NOMO-1 treated with dmso at 0.1 percent for 144 hours (cell line): ENCODE results near the gene POU4F3.
"Not testable (repeated sequence)": the region's sequence is repeated elsewhere in the genome, so short reads cannot be mapped to it uniquely, and the experiment has no call there.

Source experiments
- DNase-seq: peaks from one replicate; lab custom pipeline; 2025; ENCODE audit not compliant: unreplicated experiment; lab: John Stamatoyannopoulos, UW

POU4F3 gene

DNA sequence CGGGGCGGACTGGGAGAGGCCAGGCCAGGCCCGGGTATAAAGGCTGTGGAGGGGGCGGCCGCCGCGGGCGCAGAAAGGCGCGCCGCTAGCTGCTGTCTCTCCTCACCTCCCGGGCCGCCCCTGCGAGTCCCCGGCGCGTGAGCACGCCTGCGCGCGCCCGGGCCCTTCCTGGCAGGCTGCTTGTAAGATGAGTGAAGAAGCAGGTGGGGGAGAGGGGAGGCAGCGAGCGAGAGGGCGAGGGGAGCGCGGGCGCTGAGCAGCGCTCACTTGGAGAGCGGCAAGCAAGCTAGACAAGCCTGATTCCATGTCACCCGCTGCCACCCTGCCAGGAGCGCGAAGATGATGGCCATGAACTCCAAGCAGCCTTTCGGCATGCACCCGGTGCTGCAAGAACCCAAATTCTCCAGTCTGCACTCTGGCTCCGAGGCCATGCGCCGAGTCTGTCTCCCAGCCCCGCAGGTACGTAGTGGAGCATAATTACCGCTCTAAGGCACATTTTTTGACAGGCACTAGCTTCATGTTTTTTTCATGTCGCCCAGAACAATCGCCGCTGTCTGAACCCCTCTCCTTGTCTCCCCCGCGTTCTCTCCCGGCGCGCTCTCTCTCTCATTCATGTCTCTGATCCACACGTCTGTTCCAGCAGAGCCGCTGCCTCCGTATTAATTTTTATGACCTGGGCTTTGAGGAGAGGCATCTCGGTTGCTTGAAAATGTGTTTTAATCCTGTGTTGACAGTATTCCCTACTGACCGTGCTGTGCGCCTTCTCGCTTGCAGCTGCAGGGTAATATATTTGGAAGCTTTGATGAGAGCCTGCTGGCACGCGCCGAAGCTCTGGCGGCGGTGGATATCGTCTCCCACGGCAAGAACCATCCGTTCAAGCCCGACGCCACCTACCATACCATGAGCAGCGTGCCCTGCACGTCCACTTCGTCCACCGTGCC lies at the start of gene POU4F3:
Gene POU4F3 (plus strand): TSS at position 66 of the 941 bp plus-strand sequence. CDS start 274 bp downstream, at position 340.
- no peak for DNase-seq

GRCh38 chr5:146290318-146290717 lies 48.3 kb upstream of the POU4F3 start:
- DNase-seq, result no peak

DNA sequence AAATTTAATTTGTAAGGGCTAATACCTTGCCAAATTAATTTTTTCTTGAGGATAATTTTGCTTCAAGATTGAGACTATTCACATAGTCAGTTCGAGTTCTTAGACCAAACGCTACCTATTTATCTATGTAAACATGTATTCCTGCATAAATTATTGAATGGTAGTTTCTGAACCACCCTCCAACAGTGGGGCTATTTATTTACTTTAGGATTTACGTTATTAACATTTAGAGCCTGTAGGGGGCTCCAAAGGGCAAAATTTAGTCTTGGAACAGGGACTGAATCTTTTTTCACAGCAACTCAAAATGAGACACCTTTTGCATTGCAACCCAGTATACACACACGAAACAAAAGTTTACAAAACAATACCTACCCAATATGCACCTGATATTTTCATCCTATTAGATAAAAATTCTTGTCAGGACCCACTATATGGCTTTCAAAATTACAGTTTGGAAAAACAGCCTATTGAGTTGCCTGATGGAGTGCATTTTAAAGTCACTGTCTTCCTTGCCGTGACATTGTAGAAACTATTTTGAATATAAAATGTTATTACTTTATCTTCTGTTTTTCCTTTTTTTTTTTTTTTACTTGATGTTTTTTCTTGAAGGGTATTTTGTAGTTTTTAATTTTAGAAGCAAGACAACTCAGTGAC lies 47.1 kb upstream of the POU4F3 start:
- DNase-seq, result peak; percentile 3

- no peak for DNase-seq
These were observed 42.4 kb upstream of the POU4F3 start for GRCh38 chr5:146296245-146296644.

- DNase-seq, result not testable (repeated sequence)
These were observed 39.7 kb upstream of the POU4F3 start for GRCh38 chr5:146298920-146299319.

- no peak for DNase-seq
These were observed 37.0 kb upstream of the POU4F3 start for GRCh38 chr5:146301626-146302025.

DNA sequence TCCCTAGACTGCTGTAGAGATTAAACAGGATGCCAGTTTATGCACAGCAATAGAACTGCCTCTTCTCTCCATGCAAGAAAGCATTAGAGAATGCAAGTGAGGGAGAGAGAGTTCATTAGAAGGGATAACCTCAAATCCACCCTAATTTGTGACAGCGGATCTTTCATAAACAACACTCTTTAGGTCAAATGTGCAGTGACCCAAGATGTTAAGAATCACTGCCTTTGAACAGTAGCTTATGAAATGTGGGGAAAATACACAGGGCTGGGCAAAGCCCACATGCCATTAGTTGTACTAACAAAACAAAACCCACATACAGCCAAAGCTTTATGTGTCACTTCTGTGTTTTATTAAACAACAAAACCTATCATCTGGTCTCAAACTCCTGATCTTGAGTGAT lies 36.2 kb upstream of the POU4F3 start:
- no peak for DNase-seq

DNA sequence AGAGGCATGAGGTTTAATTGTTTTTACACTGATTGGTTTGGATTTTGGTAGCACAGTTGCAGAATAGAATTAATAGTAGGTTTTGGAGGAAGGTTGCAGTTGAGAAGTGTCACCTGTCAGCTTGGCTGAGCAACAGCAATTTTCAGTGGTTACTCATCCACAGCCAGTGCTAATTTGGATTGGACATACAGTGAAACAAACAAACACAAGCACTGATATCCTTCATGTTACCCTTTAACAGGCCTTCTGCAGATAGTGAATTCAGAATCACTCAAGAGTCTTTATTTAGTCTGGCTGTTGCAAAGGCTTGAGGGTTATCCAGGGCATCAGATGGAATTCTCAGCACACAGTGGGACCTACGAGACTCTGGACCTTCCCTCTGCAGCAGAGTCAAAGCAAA lies 31.8 kb upstream of the POU4F3 start:
- DNase-seq, result no peak

DNA sequence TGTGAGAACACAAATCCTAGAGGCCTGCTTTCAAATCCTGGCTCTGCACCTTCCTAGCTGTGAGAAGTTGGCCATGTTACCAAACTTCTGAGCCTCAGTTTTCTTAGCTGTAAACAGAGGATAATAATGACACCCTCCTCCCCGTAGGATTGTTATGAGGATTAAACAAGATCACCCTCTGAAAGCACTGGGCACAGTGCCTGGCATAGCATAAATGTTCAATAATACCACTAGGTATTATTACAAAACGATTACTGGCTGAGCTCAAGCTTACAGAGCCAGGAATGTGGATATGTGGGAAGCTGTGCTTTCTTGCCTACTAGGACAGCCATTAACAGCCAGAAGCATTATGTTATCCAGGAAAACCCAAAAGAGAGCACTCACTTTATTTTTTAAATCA lies 30.8 kb upstream of the POU4F3 start:
- no peak for DNase-seq

DNA sequence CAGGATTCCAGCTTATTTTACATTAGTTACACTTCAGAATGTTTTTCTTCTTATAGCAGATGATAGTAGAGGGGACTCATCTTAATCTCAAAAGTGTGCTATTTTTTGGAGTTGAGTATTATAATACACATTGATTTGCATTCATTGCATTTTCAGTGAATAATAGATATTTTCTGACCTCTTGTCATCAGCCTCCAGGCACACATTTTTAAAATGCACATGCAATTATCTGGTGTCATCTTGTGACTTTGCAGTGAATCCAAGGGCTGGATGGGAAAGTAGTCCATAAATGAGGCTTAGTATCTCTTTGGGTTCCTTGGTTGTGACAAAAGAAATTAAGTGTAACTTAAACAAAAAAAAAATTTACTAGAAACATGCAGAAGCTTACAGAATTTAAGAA lies 28.1 kb upstream of the POU4F3 start:
- no peak for DNase-seq

DNA sequence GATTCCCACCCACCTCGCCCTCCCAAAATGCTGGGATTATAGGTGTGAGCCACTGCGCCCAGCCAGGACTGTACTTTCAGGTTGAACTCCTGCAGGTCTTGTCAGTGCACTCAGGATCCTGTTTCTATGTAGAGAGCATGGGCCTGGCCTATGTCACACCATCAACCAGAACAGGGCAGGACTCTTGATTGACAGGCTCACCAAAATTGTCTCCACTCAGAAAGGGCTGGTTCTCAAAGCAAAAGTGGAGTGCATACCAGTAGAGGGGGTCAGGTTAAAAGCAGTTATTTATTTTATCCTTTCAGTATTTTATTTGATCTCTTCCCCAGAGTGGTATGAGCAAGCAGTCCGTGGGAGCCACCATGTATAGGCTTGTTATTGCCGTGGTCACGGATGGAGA lies 27.4 kb upstream of the POU4F3 start:
- no peak for DNase-seq

- DNase-seq, result peak; percentile 72
These were observed 25.6 kb upstream of the POU4F3 start for GRCh38 chr5:146313027-146313426.

DNA sequence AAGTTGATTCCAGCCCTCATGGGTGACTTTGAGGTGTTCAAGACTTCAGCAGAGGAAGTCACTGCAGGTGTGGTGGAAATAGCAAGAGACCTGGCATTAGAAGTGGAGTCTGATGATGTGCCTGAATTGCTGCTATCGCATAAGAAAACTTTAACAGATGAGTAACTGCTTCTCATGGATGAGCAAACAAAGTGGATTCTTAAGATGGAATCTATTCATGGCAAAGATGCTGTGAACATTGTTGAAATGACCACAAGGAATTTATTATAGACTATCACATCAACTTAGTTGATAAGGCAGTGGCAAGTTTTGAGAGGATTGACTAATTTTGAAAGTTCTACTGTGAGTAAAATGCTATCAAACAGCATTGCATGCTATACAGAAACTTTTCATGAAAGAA lies 17.1 kb upstream of the POU4F3 start:
- no peak for DNase-seq

GRCh38 chr5:146327257-146327870 lies 11.3 kb upstream of the POU4F3 start:
- DNase-seq, result no peak

- no peak for DNase-seq
These were observed 10.7 kb upstream of the POU4F3 start for GRCh38 chr5:146327989-146328388.

GRCh38 chr5:146329697-146330096 lies 8.9 kb upstream of the POU4F3 start:
- no peak for DNase-seq

DNA sequence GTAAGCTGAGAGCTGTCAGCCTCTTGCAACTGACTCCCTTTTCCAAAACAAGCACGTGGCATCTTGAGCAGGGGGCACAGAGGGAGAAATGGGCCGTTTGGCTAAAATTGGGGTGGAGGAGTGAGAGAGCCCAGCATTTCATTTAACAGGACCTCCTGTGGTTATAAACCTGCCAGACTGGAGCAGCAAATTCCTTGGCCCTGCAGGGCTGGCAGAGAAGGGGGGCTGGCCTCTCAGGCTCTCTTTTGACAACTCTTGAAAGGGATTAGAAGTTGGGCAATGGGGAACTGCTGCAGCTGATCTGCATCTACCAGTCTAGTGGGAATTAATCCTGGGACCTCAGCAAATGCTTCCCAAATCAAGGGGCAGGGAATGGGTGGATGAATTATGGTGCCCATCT lies 7.2 kb upstream of the POU4F3 start:
- DNase-seq, result no peak

DNA sequence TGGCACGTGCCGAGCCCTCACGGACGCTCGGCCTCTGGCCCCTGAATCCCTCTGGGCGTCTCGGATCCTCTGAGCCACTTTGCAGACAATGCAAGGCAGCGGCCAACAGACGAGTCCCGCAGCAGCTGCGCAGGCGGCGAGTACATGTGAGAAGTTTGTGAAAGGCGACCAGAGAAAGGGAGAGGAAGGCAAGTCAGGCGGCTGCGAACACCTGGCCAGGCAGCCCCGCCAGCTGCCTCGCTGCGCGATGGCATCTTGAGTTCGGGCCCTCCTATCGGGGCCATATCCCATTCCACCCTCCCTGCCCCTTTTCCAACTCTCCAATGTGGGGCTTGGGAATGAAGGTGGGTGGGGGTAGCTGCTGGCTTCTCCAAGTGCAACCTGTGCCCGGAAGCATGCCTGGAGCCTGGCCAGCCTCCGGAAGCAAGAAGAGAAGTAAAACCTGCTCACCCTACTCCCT lies 4.5 kb upstream of the POU4F3 start:
- DNase-seq, result no peak

DNA sequence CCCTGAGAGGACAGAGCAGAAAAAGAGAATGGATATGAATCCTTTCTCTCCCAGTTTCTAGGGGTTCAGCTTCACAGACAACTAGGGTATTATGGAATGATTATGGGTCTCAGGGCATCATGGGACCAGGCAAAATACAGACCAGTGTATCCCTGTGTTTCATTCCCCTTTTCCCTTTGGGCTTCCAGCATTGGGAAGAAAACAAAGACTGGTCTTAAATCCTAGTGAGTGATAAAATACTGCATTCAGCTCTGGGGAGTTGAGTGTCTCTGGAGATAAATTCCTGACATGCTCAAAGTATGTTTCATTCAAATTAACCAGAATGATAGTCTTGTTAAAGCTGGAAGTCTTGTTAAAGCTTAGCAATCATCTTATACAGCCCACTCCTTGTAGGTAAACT lies 2.4 kb upstream of the POU4F3 start:
- no peak for DNase-seq

GRCh38 chr5:146337264-146337904 lies 1.3 kb upstream of the POU4F3 start:
- DNase-seq, result no peak

- no peak for DNase-seq
These were observed 711 bp upstream of the POU4F3 start for GRCh38 chr5:146337928-146338327.
